GM20431 (cell line): ENCODE measurements around the gene DIP2C.

Source experiments
- in situ Hi-C: fragments of 300-500 bp; cut with MseI, MboI; formaldehyde crosslinking; loops from one replicate; pipeline ENCODE4 v1.15.0; 2020; ENCODE audit warnings: low sequenced_read_pairs; ENCODE audit not compliant: unreplicated experiment

DIP2C gene

GRCh38 chr10:560314-560992 lies 129.0 kb downstream of the DIP2C start:
- in situ Hi-C loops = no loop called here

GRCh38 chr10:559767-560047 lies 129.8 kb downstream of the DIP2C start:
- in situ Hi-C loops = no loop called here

GRCh38 chr10:558891-559766 lies 130.3 kb downstream of the DIP2C start:
- in situ Hi-C loops = no loop called here

- in situ Hi-C loops = no loop called here
Observed at GRCh38 chr10:558364-558763, 131.1 kb downstream of the DIP2C start.

GRCh38 chr10:557792-558328 lies 131.6 kb downstream of the DIP2C start:
- in situ Hi-C loops = no loop called here

GRCh38 chr10:556971-557637 lies 132.4 kb downstream of the DIP2C start:
- in situ Hi-C loops = no loop called here

- in situ Hi-C loops = no loop called here
Observed at GRCh38 chr10:555682-556350, 133.7 kb downstream of the DIP2C start.

- in situ Hi-C loops = no loop called here
Observed at GRCh38 chr10:555281-555680, 134.2 kb downstream of the DIP2C start.

- in situ Hi-C loops = no loop called here
Observed at GRCh38 chr10:554182-554848, 135.2 kb downstream of the DIP2C start.

- in situ Hi-C loops = no loop called here
Observed at GRCh38 chr10:553233-553632, 136.2 kb downstream of the DIP2C start.

- in situ Hi-C loops = no loop called here
Observed at GRCh38 chr10:552679-553078, 136.8 kb downstream of the DIP2C start.

GRCh38 chr10:551373-552252 lies 137.9 kb downstream of the DIP2C start:
- in situ Hi-C loops = no loop called here

- in situ Hi-C loops = no loop called here
Observed at GRCh38 chr10:550665-551372, 138.6 kb downstream of the DIP2C start.

- in situ Hi-C loops = no loop called here
Observed at GRCh38 chr10:549391-549790, 140.1 kb downstream of the DIP2C start.

GRCh38 chr10:548238-548901 lies 141.1 kb downstream of the DIP2C start:
- in situ Hi-C loops = no loop called here

GRCh38 chr10:547591-548081 lies 141.8 kb downstream of the DIP2C start:
- in situ Hi-C loops = no loop called here

- in situ Hi-C loops = no loop called here
Observed at GRCh38 chr10:546971-547590, 142.4 kb downstream of the DIP2C start.
